PC-3 (cell line): ENCODE data around the gene TRDN. TPM values are rescaled to one million over a fixed set of nuclear protein-coding genes. Genes with fewer than 3 reads are reported as not detected.

Source experiments
- ATAC-seq: fragments of 200-7000 bp; cut with Tn5 transposase; 2 replicates; pipeline ENCODE4 v1.9.1; 2020; ENCODE audit warnings: mild to moderate bottlenecking, moderate library complexity
- BruUV-seq: library from RNA; stranded (reverse); fragments of 400-500 nt; replicated peaks from 2 replicates; lab custom pipeline; 2021; lab: Mats Ljungman, UMichigan
- CTCF ChIA-PET: fragments of 300-600 bp; sonication (Branson Sonifier 250); formaldehyde crosslinking; loops from one replicate; lab custom pipeline; 2022; ENCODE audit warnings: antibody characterized with exemption; lab: Charles Lee
- POLR2A ChIA-PET: fragments of 300-600 bp; sonication (Branson Sonifier 250); formaldehyde crosslinking; loops from one replicate; lab custom pipeline; 2022; ENCODE audit warnings: antibody characterized with exemption; ENCODE audit not compliant: unreplicated experiment; lab: Charles Lee
- DNase-seq: peaks from one replicate; pipeline ENCODE4 v3.0.0-alpha.2; 2015
- H2AFZ ChIP-seq: fragments of 300-600 bp; sonication (generic); 2 replicates; pipeline ENCODE4 v1.6.0; 2016; ENCODE audit warnings: antibody characterized with exemption, low read length
- H3F3A ChIP-seq: fragments of 300-600 bp; sonication (generic); one replicate; pipeline ENCODE4 v1.6.0; 2017; ENCODE audit warnings: antibody characterized with exemption, low read length, control low read depth, mild to moderate bottlenecking; ENCODE audit not compliant: unreplicated experiment
- H3K27ac ChIP-seq: fragments of 300-600 bp; sonication (generic); 2 replicates; pipeline ENCODE4 v1.5.1; 2016; ENCODE audit warnings: mild to moderate bottlenecking, low read length
- H3K27me3 ChIP-seq: fragments of 300-600 bp; sonication (generic); 2 replicates; pipeline ENCODE4 v1.6.1; 2016; ENCODE audit warnings: low read length, mixed read lengths
- H3K36me3 ChIP-seq: fragments of 300-600 bp; sonication (generic); 2 replicates; pipeline ENCODE4 v1.6.1; 2016; ENCODE audit warnings: low read depth, mixed run types, low read length, mixed read lengths
- H3K4me1 ChIP-seq: fragments of 300-600 bp; sonication (generic); 2 replicates; pipeline ENCODE4 v1.5.1; 2016; ENCODE audit warnings: low read length; ENCODE audit not compliant: insufficient read depth
- H3K4me2 ChIP-seq: fragments of 300-600 bp; sonication (generic); 2 replicates; pipeline ENCODE4 v1.6.0; 2016; ENCODE audit warnings: low read length
- H3K4me3 ChIP-seq: fragments of 300-600 bp; sonication (generic); 2 replicates; pipeline ENCODE4 v1.5.1; 2016; ENCODE audit warnings: mild to moderate bottlenecking, low read length, mixed read lengths
- H3K79me2 ChIP-seq: fragments of 300-600 bp; sonication (generic); 2 replicates; pipeline ENCODE4 v1.6.1; 2017; ENCODE audit warnings: low read length, mixed read lengths
- H3K9ac ChIP-seq: fragments of 300-600 bp; sonication (generic); 2 replicates; pipeline ENCODE4 v1.6.0; 2016; ENCODE audit warnings: mild to moderate bottlenecking, low read length
- H3K9me2 ChIP-seq: fragments of 300-600 bp; sonication (generic); replicated peaks from 2 replicates; pipeline ENCODE4 v1.6.1; 2016; ENCODE audit warnings: mixed run types, low read length, mixed read lengths
- H3K9me3 ChIP-seq: fragments of 300-600 bp; sonication (generic); 2 replicates; pipeline ENCODE4 v1.6.1; 2016; ENCODE audit warnings: low read length, mixed read lengths
- H4K20me1 ChIP-seq: fragments of 300-600 bp; sonication (generic); 2 replicates; pipeline ENCODE4 v1.6.1; 2016; ENCODE audit warnings: low read length, mixed read lengths
- CTCF ChIP-seq: fragments of 300-600 bp; sonication (generic); conservative IDR thresholded peaks from 2 replicates; pipeline ENCODE4 v1.5.1; 2017; ENCODE audit warnings: antibody characterized with exemption, low read depth, mild to moderate bottlenecking, low read length
- EZH2 ChIP-seq: fragments of 300-600 bp; sonication (generic); IDR thresholded peaks from one replicate; pipeline ENCODE4 v1.6.1; 2017; ENCODE audit warnings: antibody characterized with exemption, mild to moderate bottlenecking, low read length; ENCODE audit not compliant: unreplicated experiment
- EZH2phosphoT487 ChIP-seq: fragments of 300-600 bp; sonication (generic); IDR thresholded peaks from 2 replicates; pipeline ENCODE4 v1.6.1; 2018; ENCODE audit warnings: mild to moderate bottlenecking, antibody characterized with exemption, low read length, borderline replicate concordance
- intact Hi-C: fragments of 100-400 bp; cut with micrococcal nuclease; formaldehyde crosslinking; loops from 2 replicates; pipeline ENCODE4 v1.9.0; 2023
- total RNA-seq: library from RNA; depleted of rRNA; stranded (reverse); fragments of >200 nt; gene quantifications from 2 replicates; pipeline ENCODE4 v1.2.3, GENCODE V29; 2014

Gene TRDN
- total RNA-seq, 1 experiment from 2014 or later: not detected

- no peak overlapping the region for H3K4me2 ChIP-seq
- no peaks in the 10 kb centered on the region for H3K9me3 ChIP-seq
- H3K9me2 ChIP-seq: no peaks in the 10 kb centered on the region
- no peaks in the 10 kb centered on the region for H3K79me2 ChIP-seq
- no peaks in the 10 kb centered on the region for H3K4me1 ChIP-seq
- ChIA-PET CTCF (no interaction called here), POLR2A (no interaction called here)
- no peak overlapping the region for H3K27ac ChIP-seq
- BruUV-seq: no TSS peak
- intact Hi-C loops: no loop called here
- H3K4me3 ChIP-seq: no peak overlapping the region
- ATAC-seq (no peak), DNase-seq (no peak)
- no peak overlapping the region for H3K9ac ChIP-seq
- H4K20me1 ChIP-seq: no peaks in the 10 kb centered on the region
- no peak overlapping the region for H2AFZ ChIP-seq
- no peaks in the 10 kb centered on the region for H3F3A ChIP-seq
- H3K36me3 ChIP-seq: no peaks in the 10 kb centered on the region
- H3K27me3 ChIP-seq: no peaks in the 10 kb centered on the region
- TF ChIP-seq CTCF (no peak), EZH2 (no peak), EZH2phosphoT487 (no peak)
Observed at GRCh38 chr6:123641497-123641896, 4.7 kb upstream of the TRDN start.

- DNase-seq (no peak), ATAC-seq (no peak)
- BruUV-seq: no TSS peak
- no peak overlapping the region for H3K27ac ChIP-seq
- H2AFZ ChIP-seq: no peak overlapping the region
- H3K9ac ChIP-seq: no peak overlapping the region
- H3K9me2 ChIP-seq: no peaks in the 10 kb centered on the region
- no peaks in the 10 kb centered on the region for H3K4me1 ChIP-seq
- H4K20me1 ChIP-seq: no peaks in the 10 kb centered on the region
- H3K36me3 ChIP-seq: no peaks in the 10 kb centered on the region
- H3K4me2 ChIP-seq: no peak overlapping the region
- no peaks in the 10 kb centered on the region for H3K9me3 ChIP-seq
- no peaks in the 10 kb centered on the region for H3K79me2 ChIP-seq
- intact Hi-C loops: no loop called here
- H3K4me3 ChIP-seq: no peak overlapping the region
- ChIA-PET CTCF (no interaction called here), POLR2A (no interaction called here)
- TF ChIP-seq EZH2: no peak
- no peak for TF ChIP-seq EZH2phosphoT487
- no peak for TF ChIP-seq CTCF
- no peaks in the 10 kb centered on the region for H3F3A ChIP-seq
- no peaks in the 10 kb centered on the region for H3K27me3 ChIP-seq
Observed at GRCh38 chr6:123640567-123641187, 3.9 kb upstream of the TRDN start.

GRCh38 chr6:123638865-123639264 lies 2.1 kb upstream of the TRDN start:
- no peaks in the 10 kb centered on the region for H3K27me3 ChIP-seq
- H3K9me3 ChIP-seq: no peaks in the 10 kb centered on the region
- POLR2A ChIA-PET: no interaction called here
- no peaks in the 10 kb centered on the region for H3K36me3 ChIP-seq
- no peak for DNase-seq
- CTCF ChIA-PET: no interaction called here
- H3K9ac ChIP-seq: no peak overlapping the region
- no peaks in the 10 kb centered on the region for H3K9me2 ChIP-seq
- no peak overlapping the region for H3K27ac ChIP-seq
- no peak overlapping the region for H3K4me3 ChIP-seq
- no peak overlapping the region for H3K4me2 ChIP-seq
- H3K79me2 ChIP-seq: no peaks in the 10 kb centered on the region
- no peak overlapping the region for H2AFZ ChIP-seq
- H3F3A ChIP-seq: no peaks in the 10 kb centered on the region
- intact Hi-C loops: no loop called here
- no peak for ATAC-seq
- TF ChIP-seq EZH2 (no peak), CTCF (no peak), EZH2phosphoT487 (no peak)
- no peaks in the 10 kb centered on the region for H4K20me1 ChIP-seq
- H3K4me1 ChIP-seq: no peaks in the 10 kb centered on the region
- no TSS peak for BruUV-seq
